ENCODE data around the gene OGA. TPM values are rescaled to one million over a fixed set of nuclear protein-coding genes. Genes with fewer than 3 reads are reported as not detected.

OGA gene
- total RNA-seq, 2 experiments from 2014 or later = 125 to 130 TPM

GRCh38 chr10:101772017-101772894 lies 46.0 kb downstream of the OGA start:
- Mint-ChIP-seq H3K36me3 (ENCODE audit: low read depth) (no peaks in the 10 kb centered on the region), H3K27me3 (peaks cover 50% of the 10 kb centered on the region), H3K4me3 (no peak overlapping the region), H3K9me3 (no peaks in the 10 kb centered on the region), H3K4me1 (ENCODE audit: low read depth) (peaks cover 10% of the 10 kb centered on the region), H3K27ac (no peak overlapping the region)
- intact Hi-C loops (cut with micrococcal nuclease) = no loop called here
- ChIA-PET POLR2A (interaction anchor here (0.7 to 2.1 kb wide), 5 partner anchors 12 to 170 kb away, joined by 3 to 7 read pairs (median 3); partner anchors contain the start of gene NPM3), CTCF (interaction anchor here (0.6 to 2.4 kb wide), 9 partner anchors 9 to 178 kb away, joined by 3 to 15 read pairs (median 4); partner anchors contain the start of gene NPM3)
- no peak for TF ChIP-seq CTCF (IDR thresholded peaks at IDR 0.05)
- no peak for ATAC-seq
- no peak for DNase-seq

- DNase-seq (no peak), ATAC-seq (no peak)
- POLR2A ChIA-PET = interaction anchor here (0.6 to 0.8 kb wide), 3 partner anchors 19 to 82 kb away, joined by 3 read pairs; no protein-coding TSS in a partner anchor
- Mint-ChIP-seq H3K27me3 (peaks cover 44% of the 10 kb centered on the region), H3K4me3 (no peak overlapping the region), H3K9me3 (no peaks in the 10 kb centered on the region), H3K4me1 (ENCODE audit: low read depth) (peaks cover 10% of the 10 kb centered on the region), H3K27ac (no peak overlapping the region), H3K36me3 (ENCODE audit: low read depth) (no peaks in the 10 kb centered on the region)
- CTCF ChIA-PET = interaction anchor here (1.3 to 1.5 kb wide), 3 partner anchors 9 to 169 kb away, joined by 3 to 12 read pairs (median 6); no protein-coding TSS in a partner anchor
- no peak for TF ChIP-seq CTCF (IDR thresholded peaks at IDR 0.05)
- intact Hi-C loops (cut with micrococcal nuclease) = no loop called here
Observed at GRCh38 chr10:101771380-101771779, 46.9 kb downstream of the OGA start.

GRCh38 chr10:101770331-101771215 lies 47.7 kb downstream of the OGA start:
- H3K9me3 Mint-ChIP-seq = no peaks in the 10 kb centered on the region
- intact Hi-C loops (cut with micrococcal nuclease) = no loop called here

GRCh38 chr10:101769541-101770180 lies 48.6 kb downstream of the OGA start:
- ChIA-PET CTCF (interaction anchor here (0.8 to 1.6 kb wide), 3 partner anchors 11 to 14 kb away, joined by 3 to 5 read pairs (median 4); partner anchors contain the start of gene NPM3), POLR2A (interaction anchor here (0.5 kb wide), 1 partner anchor 12 kb away, joined by 3 read pairs; no protein-coding TSS in a partner anchor)
- peaks cover 8% of the 10 kb centered on the region for H3K4me1 Mint-ChIP-seq (ENCODE audit: low read depth)
- intact Hi-C loops (cut with micrococcal nuclease) = no loop called here
- TF ChIP-seq CTCF (IDR thresholded peaks at IDR 0.05) = no peak
- no peak for DNase-seq
- H3K36me3 Mint-ChIP-seq (ENCODE audit: low read depth) = no peaks in the 10 kb centered on the region
- no peak overlapping the region for H3K4me3 Mint-ChIP-seq
- peaks cover 49% of the 10 kb centered on the region for H3K27me3 Mint-ChIP-seq
- no peaks in the 10 kb centered on the region for H3K9me3 Mint-ChIP-seq
- no peak overlapping the region for H3K27ac Mint-ChIP-seq
- no peak for ATAC-seq

More at GRCh38 chr10:101770331-101771215, 47.7 kb downstream of the OGA start:
- no peak for ATAC-seq
- no peak for DNase-seq
- ChIA-PET CTCF (interaction anchor here (1.2 to 1.5 kb wide), 4 partner anchors 10 to 168 kb away, joined by 3 to 12 read pairs (median 4); no protein-coding TSS in a partner anchor), POLR2A (interaction anchor here (0.6 kb wide), 1 partner anchor 82 kb away, joined by 3 read pairs; no protein-coding TSS in a partner anchor)
- no peak for TF ChIP-seq CTCF (IDR thresholded peaks at IDR 0.05)
- peaks cover 10% of the 10 kb centered on the region for H3K4me1 Mint-ChIP-seq (ENCODE audit: low read depth)
- H3K4me3 Mint-ChIP-seq = no peak overlapping the region
- peaks cover 50% of the 10 kb centered on the region for H3K27me3 Mint-ChIP-seq
- no peak overlapping the region for H3K27ac Mint-ChIP-seq
- H3K36me3 Mint-ChIP-seq (ENCODE audit: low read depth) = no peaks in the 10 kb centered on the region

All from activated CD8-positive, alpha-beta T cell treated with anti-CD3 and anti-CD28 coated beads for 36 hours (primary cell).